Pulmonary artery endothelial cell (primary cell): Measurements from ENCODE around the gene GAS2. TPM values are rescaled to one million over a fixed set of nuclear protein-coding genes. Genes with fewer than 3 reads are reported as not detected.
A peak's percentile ranks its signal among the peaks of the same experiment; 100 is the strongest.

ENCODE experiments used
- DNase-seq: peaks from one replicate; pipeline ENCODE4 v3.0.0-alpha.2; 2011; ENCODE audit warnings: low read depth, low spot score
- total RNA-seq: library from RNA; depleted of rRNA; stranded (reverse); fragments of >200 nt; gene quantifications from 2 replicates; pipeline ENCODE4 v1.2.3, GENCODE V29; 2014

Gene GAS2
- total RNA-seq, 1 donor from 2014 or later = 0.53 TPM

GRCh38 chr11:22787055-22787454 is 120.6 kb downstream of the GAS2 start:
- no peak for DNase-seq

- DNase-seq = no peak
These were observed 121.2 kb downstream of the GAS2 start for GRCh38 chr11:22787551-22788162.

- DNase-seq = peak; percentile 65
These were observed 126.1 kb downstream of the GAS2 start for GRCh38 chr11:22792497-22792896.

GRCh38 chr11:22795914-22796313 is 129.5 kb downstream of the GAS2 start:
- DNase-seq = no peak

- DNase-seq = no peak
These were observed 130.6 kb downstream of the GAS2 start for GRCh38 chr11:22797047-22797446.

- no peak for DNase-seq
These were observed 132.5 kb downstream of the GAS2 start for GRCh38 chr11:22798901-22799300.

GRCh38 chr11:22800482-22800881 is 134.1 kb downstream of the GAS2 start:
- DNase-seq = no peak

- DNase-seq = no peak
These were observed 136.4 kb downstream of the GAS2 start for GRCh38 chr11:22802861-22803260.

- DNase-seq = no peak
These were observed 141.0 kb downstream of the GAS2 start for GRCh38 chr11:22807391-22807790.

GRCh38 chr11:22807855-22808570 is 141.6 kb downstream of the GAS2 start:
- DNase-seq = peak; percentile 71

- DNase-seq = no peak
These were observed 142.3 kb downstream of the GAS2 start for GRCh38 chr11:22808571-22809197.

GRCh38 chr11:22809893-22810292 is 143.5 kb downstream of the GAS2 start:
- no peak for DNase-seq

- no peak for DNase-seq
These were observed 155.8 kb downstream of the GAS2 start for GRCh38 chr11:22822203-22822602.

- DNase-seq = no peak
These were observed 162.0 kb downstream of the GAS2 start for GRCh38 chr11:22828373-22828772.

GRCh38 chr11:22829231-22830081 is 163.0 kb downstream of the GAS2 start, which contains the start of gene SVIP:
TSS of gene SVIP (minus strand) at chr11:22829801. CDS start at chr11:22829748, 53 bp downstream.
- peak; percentile 95 for DNase-seq

GRCh38 chr11:22830082-22830414 is 163.6 kb downstream of the GAS2 start:
- DNase-seq = no peak

GRCh38 chr11:22832315-22833015 is 166.1 kb downstream of the GAS2 start:
- no peak for DNase-seq

GRCh38 chr11:22846726-22847125 is 180.3 kb downstream of the GAS2 start:
- no peak for DNase-seq

GRCh38 chr11:22851477-22851876 is 185.1 kb downstream of the GAS2 start:
- DNase-seq = no peak

- no peak for DNase-seq
These were observed 193.3 kb downstream of the GAS2 start for GRCh38 chr11:22859756-22860155.

- no peak for DNase-seq
These were observed 193.8 kb downstream of the GAS2 start, which contains the start of gene CCDC179 for GRCh38 chr11:22860241-22860640. TSS of gene CCDC179 (minus strand) at chr11:22860474. CDS start at chr11:22860421, 53 bp downstream.
